ENCODE results near the gene SLC25A21.

SLC25A21 gene

DNA sequence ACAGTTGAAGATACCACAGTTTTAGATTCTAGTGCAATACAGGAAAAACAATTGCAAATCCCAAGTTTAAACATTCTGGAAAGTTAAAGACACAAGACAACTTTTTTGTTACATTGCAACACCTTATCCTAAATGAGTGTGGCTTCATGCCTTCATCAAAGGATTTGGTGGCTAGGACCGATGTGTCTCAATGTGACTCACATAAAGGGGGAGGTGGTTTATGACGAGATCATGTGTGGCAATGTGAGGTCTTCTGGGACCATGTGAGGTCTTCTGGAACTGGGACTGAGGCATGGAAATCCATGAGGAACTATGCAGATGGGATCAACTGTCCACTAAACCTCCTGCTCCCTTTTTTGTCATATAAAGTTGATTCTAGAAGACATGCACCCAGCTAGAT is 344.5 kb downstream of the SLC25A21 start:
- DNase-seq (ENCODE audit: low spot score), result no peak
- TF ChIP-seq, protein P1, sequence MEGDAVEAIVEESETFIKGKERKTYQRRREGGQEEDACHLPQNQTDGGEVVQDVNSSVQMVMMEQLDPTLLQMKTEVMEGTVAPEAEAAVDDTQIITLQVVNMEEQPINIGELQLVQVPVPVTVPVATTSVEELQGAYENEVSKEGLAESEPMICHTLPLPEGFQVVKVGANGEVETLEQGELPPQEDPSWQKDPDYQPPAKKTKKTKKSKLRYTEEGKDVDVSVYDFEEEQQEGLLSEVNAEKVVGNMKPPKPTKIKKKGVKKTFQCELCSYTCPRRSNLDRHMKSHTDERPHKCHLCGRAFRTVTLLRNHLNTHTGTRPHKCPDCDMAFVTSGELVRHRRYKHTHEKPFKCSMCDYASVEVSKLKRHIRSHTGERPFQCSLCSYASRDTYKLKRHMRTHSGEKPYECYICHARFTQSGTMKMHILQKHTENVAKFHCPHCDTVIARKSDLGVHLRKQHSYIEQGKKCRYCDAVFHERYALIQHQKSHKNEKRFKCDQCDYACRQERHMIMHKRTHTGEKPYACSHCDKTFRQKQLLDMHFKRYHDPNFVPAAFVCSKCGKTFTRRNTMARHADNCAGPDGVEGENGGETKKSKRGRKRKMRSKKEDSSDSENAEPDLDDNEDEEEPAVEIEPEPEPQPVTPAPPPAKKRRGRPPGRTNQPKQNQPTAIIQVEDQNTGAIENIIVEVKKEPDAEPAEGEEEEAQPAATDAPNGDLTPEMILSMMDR (IDR thresholded peaks at IDR 0.05; ENCODE audit: extremely low read depth, insufficient read depth, missing control alignments), result no peak
- in situ Hi-C loops (cut with MboI; ENCODE audit: low pct_unique_long_range_greater_than_20kb, low sequenced_read_pairs, unreplicated experiment), result no loop called here

DNA sequence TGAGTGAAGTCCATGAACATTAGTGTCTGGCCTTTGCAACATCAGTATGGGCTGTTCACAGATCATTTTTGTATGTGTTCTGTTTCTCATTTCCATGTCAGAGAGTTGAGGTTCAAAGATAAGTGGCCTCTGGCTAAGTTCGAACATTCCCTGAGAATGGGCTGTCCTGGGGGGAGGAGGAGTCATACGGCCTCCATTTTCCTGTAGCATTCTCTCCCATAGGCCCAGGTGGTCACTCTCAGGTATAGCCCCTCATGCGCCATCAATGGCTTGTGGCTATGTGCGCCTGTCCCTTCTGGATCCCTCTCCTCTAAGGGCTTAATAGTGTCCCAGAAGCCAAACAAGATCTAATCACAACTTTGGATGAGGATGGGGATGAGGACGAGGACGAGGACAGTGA is 345.8 kb downstream of the SLC25A21 start:
- DNase-seq (ENCODE audit: low spot score), result no peak
- in situ Hi-C loops (cut with MboI; ENCODE audit: low pct_unique_long_range_greater_than_20kb, low sequenced_read_pairs, unreplicated experiment), result no loop called here
- TF ChIP-seq, protein P1 (IDR thresholded peaks at IDR 0.05; ENCODE audit: extremely low read depth, insufficient read depth, missing control alignments), result no peak

DNA sequence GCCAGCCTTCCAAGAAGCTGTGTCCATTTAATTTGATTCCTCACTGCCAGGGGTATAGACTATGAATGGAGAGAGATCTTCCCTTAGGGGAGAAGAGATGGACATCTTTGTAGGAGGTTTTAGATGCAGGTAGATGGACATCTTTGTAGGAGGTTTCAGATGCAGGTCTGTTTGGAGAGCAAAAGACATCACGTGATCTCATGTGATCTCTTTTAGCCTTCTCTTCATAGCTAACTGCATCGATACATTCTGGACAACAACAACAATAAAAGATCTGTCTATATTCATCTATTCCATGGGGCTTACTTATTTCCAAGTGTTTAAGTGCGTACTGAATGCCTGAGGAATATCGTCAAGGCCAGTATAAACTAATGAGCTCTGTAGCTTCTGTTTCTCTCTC is 347.6 kb downstream of the SLC25A21 start:
- TF ChIP-seq, protein P1 (IDR thresholded peaks at IDR 0.05; ENCODE audit: extremely low read depth, insufficient read depth, missing control alignments), result no peak
- in situ Hi-C loops (cut with MboI; ENCODE audit: low pct_unique_long_range_greater_than_20kb, low sequenced_read_pairs, unreplicated experiment), result no loop called here
- DNase-seq (ENCODE audit: low spot score), result no peak

DNA sequence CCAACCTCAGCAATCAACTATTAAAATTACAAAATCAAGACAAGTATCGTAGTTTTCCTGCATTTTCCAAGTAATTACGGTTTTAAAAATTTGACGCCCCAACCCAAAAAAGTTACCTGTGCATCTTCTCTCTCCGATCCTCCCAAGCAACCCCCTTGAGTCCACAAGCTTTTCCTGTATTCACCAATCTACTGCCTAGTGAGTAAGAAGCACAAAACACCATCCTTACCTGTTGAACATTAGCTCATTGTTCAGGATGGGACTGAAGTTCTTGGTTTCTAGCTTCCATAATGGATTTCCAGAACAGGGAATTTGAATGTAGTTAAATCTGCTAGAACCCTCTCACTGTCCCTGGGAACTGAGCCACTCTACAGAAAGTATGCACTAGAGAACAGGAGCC is 348.8 kb downstream of the SLC25A21 start:
- in situ Hi-C loops (cut with MboI; ENCODE audit: low pct_unique_long_range_greater_than_20kb, low sequenced_read_pairs, unreplicated experiment), result no loop called here
- DNase-seq (ENCODE audit: low spot score), result no peak

DNA sequence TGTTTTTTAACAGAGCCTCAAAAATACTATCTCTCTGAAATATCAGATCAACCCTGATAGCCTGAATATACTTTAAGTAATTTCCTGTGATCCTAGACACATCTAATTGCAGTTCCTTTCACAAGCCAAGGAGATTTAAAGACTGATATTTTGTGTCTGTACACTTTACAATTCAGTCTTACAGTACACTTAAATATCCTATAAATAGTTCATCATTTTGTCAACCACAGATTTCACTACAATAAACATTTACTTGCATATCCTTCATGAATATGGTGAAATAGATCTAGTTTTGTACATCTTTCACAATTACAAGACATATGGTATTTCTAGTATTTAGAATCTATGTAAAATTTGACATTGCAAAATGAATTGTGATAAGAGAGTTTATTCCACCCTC is 349.7 kb downstream of the SLC25A21 start:
- TF ChIP-seq, protein P1 (IDR thresholded peaks at IDR 0.05; ENCODE audit: extremely low read depth, insufficient read depth, missing control alignments), result no peak
- DNase-seq (ENCODE audit: low spot score), result no peak
- in situ Hi-C loops (cut with MboI; ENCODE audit: low pct_unique_long_range_greater_than_20kb, low sequenced_read_pairs, unreplicated experiment), result no loop called here

More for the DNA sequence above, 348.8 kb downstream of the SLC25A21 start:
- TF ChIP-seq, protein P1 (IDR thresholded peaks at IDR 0.05; ENCODE audit: extremely low read depth, insufficient read depth, missing control alignments), result no peak

DNA sequence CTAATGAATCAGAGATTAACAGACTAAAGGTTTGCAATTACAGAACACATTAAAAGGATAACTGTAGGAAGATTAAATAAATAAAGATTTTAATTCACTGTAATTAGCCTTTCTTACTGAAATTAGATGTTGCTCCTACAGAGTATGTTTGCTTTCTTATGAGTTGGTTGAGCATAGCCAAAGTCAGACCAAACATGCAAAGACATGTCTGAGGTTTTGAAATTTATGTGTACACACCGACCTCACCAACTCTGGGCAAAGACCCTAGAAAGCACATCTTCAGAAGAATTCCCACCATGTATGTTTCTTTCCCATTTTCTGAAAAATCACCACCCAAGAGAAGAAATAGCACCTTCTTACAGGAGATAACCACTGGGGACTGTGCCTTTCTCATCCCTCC is 351.5 kb downstream of the SLC25A21 start:
- in situ Hi-C loops (cut with MboI; ENCODE audit: low pct_unique_long_range_greater_than_20kb, low sequenced_read_pairs, unreplicated experiment), result no loop called here
- TF ChIP-seq, protein P1 (IDR thresholded peaks at IDR 0.05; ENCODE audit: extremely low read depth, insufficient read depth, missing control alignments), result no peak
- DNase-seq (ENCODE audit: low spot score), result no peak
